MM.1S (cell line): Measurements from ENCODE around the gene GPR82.

Experiments
- DNase-seq: peaks from one replicate; pipeline ENCODE4 v3.0.0-alpha.2; 2015
- H2AFZ ChIP-seq: fragments of 300-600 bp; sonication (generic); 2 replicates; pipeline ENCODE4 v1.6.0; 2016; ENCODE audit warnings: antibody characterized with exemption, low read length
- H3F3A ChIP-seq: fragments of 300-600 bp; sonication (generic); 2 replicates; pipeline ENCODE4 v1.6.1; 2016; ENCODE audit warnings: mild to moderate bottlenecking, antibody characterized with exemption, low read length, moderate library complexity, mixed read lengths; ENCODE audit not compliant: insufficient read depth
- H3K27ac ChIP-seq: fragments of 300-600 bp; sonication (generic); 2 replicates; pipeline ENCODE4 v1.5.1; 2016; ENCODE audit warnings: mild to moderate bottlenecking, low read length
- H3K27me3 ChIP-seq: fragments of 300-600 bp; sonication (generic); replicated peaks from 2 replicates; pipeline ENCODE4 v1.6.0; 2016; ENCODE audit warnings: low read length; ENCODE audit not compliant: insufficient read depth
- H3K36me3 ChIP-seq: fragments of 300-600 bp; sonication (generic); replicated peaks from 2 replicates; pipeline ENCODE4 v1.6.1; 2016; ENCODE audit warnings: mild to moderate bottlenecking, low read length, mixed read lengths; ENCODE audit not compliant: insufficient read depth
- H3K4me1 ChIP-seq: fragments of 300-600 bp; sonication (generic); 2 replicates; pipeline ENCODE4 v1.6.1; 2016; ENCODE audit warnings: low read length, mixed read lengths
- H3K4me2 ChIP-seq: fragments of 300-600 bp; sonication (generic); 2 replicates; pipeline ENCODE4 v1.6.0; 2016; ENCODE audit warnings: low read depth, low read length
- H3K4me3 ChIP-seq: fragments of 300-600 bp; sonication (generic); 2 replicates; pipeline ENCODE4 v1.5.1; 2016; ENCODE audit warnings: low read length, mixed read lengths
- H3K79me2 ChIP-seq: fragments of 300-600 bp; sonication (generic); 2 replicates; pipeline ENCODE4 v1.6.1; 2016; ENCODE audit warnings: mixed run types, low read length, mixed read lengths
- H3K9ac ChIP-seq: fragments of 300-600 bp; sonication (generic); 2 replicates; pipeline ENCODE4 v1.6.1; 2016; ENCODE audit warnings: low read length, mixed read lengths
- H3K9me2 ChIP-seq: fragments of 300-600 bp; sonication (generic); replicated peaks from 2 replicates; pipeline ENCODE4 v1.6.1; 2016; ENCODE audit warnings: mild to moderate bottlenecking, low read length, mixed read lengths; ENCODE audit not compliant: insufficient read depth
- H3K9me3 ChIP-seq: fragments of 300-600 bp; sonication (generic); replicated peaks from 2 replicates; pipeline ENCODE4 v1.6.1; 2016; ENCODE audit warnings: mild to moderate bottlenecking, low read length, mixed read lengths; ENCODE audit not compliant: insufficient read depth
- H4K20me1 ChIP-seq: fragments of 300-600 bp; sonication (generic); 2 replicates; pipeline ENCODE4 v1.6.1; 2016; ENCODE audit warnings: mild to moderate bottlenecking, low read length, moderate library complexity, mixed read lengths; ENCODE audit not compliant: insufficient read depth
- CTCF ChIP-seq: fragments of 300-600 bp; sonication (generic); IDR thresholded peaks from 2 replicates; pipeline ENCODE4 v1.5.1; 2016; ENCODE audit warnings: antibody characterized with exemption, low read length, mixed read lengths
- EZH2 ChIP-seq: fragments of 300-600 bp; sonication (generic); optimal IDR thresholded peaks from 2 replicates; pipeline ENCODE3; 2017; ENCODE audit warnings: low read depth, mild to moderate bottlenecking, antibody characterized with exemption, low read length, mixed read lengths
- EZH2phosphoT487 ChIP-seq: fragments of 300-600 bp; sonication (generic); IDR thresholded peaks from 2 replicates; pipeline ENCODE4 v1.6.1; 2018; ENCODE audit warnings: antibody characterized with exemption, low read length

The GPR82 gene

GRCh38 chrX:41692162-41692749, 31.7 kb upstream of the GPR82 start:
- no peaks in the 10 kb centered on the region for H3K4me1 ChIP-seq
- H2AFZ ChIP-seq: no peak overlapping the region
- H3K9ac ChIP-seq: no peak overlapping the region
- no peaks in the 10 kb centered on the region for H3F3A ChIP-seq
- TF ChIP-seq CTCF (no peak), EZH2phosphoT487 (no peak), EZH2 (no peak)
- H3K36me3 ChIP-seq: no peaks in the 10 kb centered on the region
- DNase-seq: no peak
- H3K4me3 ChIP-seq: no peak overlapping the region
- no peak overlapping the region for H3K4me2 ChIP-seq
- no peaks in the 10 kb centered on the region for H3K9me2 ChIP-seq
- H4K20me1 ChIP-seq: no peaks in the 10 kb centered on the region
- H3K79me2 ChIP-seq: no peaks in the 10 kb centered on the region
- H3K27ac ChIP-seq: no peak overlapping the region
- no peaks in the 10 kb centered on the region for H3K9me3 ChIP-seq
- no peaks in the 10 kb centered on the region for H3K27me3 ChIP-seq

GRCh38 chrX:41693024-41693423, 31.0 kb upstream of the GPR82 start:
- no peak overlapping the region for H3K27ac ChIP-seq
- no peaks in the 10 kb centered on the region for H3K27me3 ChIP-seq
- no peak for DNase-seq
- H3K4me2 ChIP-seq: no peak overlapping the region
- H3K9me3 ChIP-seq: no peaks in the 10 kb centered on the region
- no peaks in the 10 kb centered on the region for H4K20me1 ChIP-seq
- H3K4me1 ChIP-seq: no peaks in the 10 kb centered on the region
- H3K79me2 ChIP-seq: no peaks in the 10 kb centered on the region
- no peak overlapping the region for H3K4me3 ChIP-seq
- no peaks in the 10 kb centered on the region for H3F3A ChIP-seq
- H2AFZ ChIP-seq: no peak overlapping the region
- no peaks in the 10 kb centered on the region for H3K9me2 ChIP-seq
- TF ChIP-seq EZH2 (no peak), EZH2phosphoT487 (no peak), CTCF (no peak)
- H3K36me3 ChIP-seq: no peaks in the 10 kb centered on the region
- no peak overlapping the region for H3K9ac ChIP-seq

GRCh38 chrX:41695426-41695825, 28.6 kb upstream of the GPR82 start:
- Histone ChIP-seq H3F3A (no peaks in the 10 kb centered on the region), H3K4me2 (no peak overlapping the region), H3K9ac (no peak overlapping the region), H3K9me2 (no peaks in the 10 kb centered on the region), H3K27ac (no peak overlapping the region), H3K27me3 (no peaks in the 10 kb centered on the region), H3K79me2 (no peaks in the 10 kb centered on the region), H3K36me3 (no peaks in the 10 kb centered on the region), H3K4me1 (no peaks in the 10 kb centered on the region), H2AFZ (no peak overlapping the region), H4K20me1 (no peaks in the 10 kb centered on the region), H3K9me3 (no peaks in the 10 kb centered on the region), H3K4me3 (no peak overlapping the region)
- TF ChIP-seq CTCF (no peak), EZH2 (no peak), EZH2phosphoT487 (no peak)
- no peak for DNase-seq
